ENCODE measurements around the gene MSH4. TPM values are rescaled to one million over a fixed set of nuclear protein-coding genes. Genes with fewer than 3 reads are reported as not detected.

MSH4 gene
- polyA plus RNA-seq, 1 donor (not counting 4 experiments of a cell fraction or from before 2014, with no cell fraction given), result 0.13 TPM

DNA sequence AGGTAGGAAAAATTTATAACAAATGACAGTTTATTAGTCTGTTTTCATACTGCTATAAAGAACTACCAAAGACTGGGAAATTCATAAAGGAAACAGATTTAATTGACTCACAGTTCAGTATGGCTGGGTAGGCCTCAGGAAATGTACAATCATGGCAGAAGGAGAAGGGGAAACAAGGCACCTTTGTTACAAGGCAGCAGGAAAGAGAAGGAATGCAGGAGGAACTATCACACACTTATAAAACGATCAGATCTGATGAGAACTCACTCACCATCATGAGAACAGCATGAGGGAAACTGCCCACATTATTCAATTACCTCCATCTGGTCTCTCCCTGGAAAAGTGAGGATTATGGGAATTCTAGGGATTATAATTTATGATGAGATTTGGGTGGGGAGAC, 74.3 kb downstream of the MSH4 start:
- no peak for DNase-seq (ENCODE audit: low read depth, low spot score)
- dilution Hi-C loops (cut with MboI; ENCODE audit: extremely low pct_ligation_motif_present, low sequenced_read_pairs), result no loop called here
- FAIRE-seq, result no peak

DNA sequence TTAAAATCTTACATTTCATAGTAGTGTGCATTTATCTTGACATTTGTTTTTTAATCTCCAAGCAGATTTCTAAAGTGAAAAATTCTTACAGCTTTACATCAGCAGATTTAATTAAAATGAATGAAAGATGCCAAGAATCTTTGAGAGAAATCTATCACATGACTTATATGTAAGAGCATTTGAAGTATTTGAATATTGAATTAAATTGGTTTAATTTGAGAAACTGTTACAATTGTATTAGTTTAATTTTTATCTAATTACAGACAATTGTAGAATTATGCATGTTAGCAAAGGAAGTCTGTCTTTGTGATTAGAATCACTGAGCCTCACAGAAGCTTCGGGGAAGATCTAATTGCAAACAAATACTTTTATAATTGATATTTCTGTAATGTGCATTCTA, 83.3 kb downstream of the MSH4 start:
- DNase-seq (ENCODE audit: low read depth, low spot score), result no peak
- H3K4me1 ChIP-seq (ENCODE audit: control insufficient read depth, extremely low read depth, insufficient read depth, low read length), result no peaks in the 10 kb centered on the region
- H3K79me2 ChIP-seq (ENCODE audit: control insufficient read depth, insufficient read depth, low read length), result no peaks in the 10 kb centered on the region
- FAIRE-seq, result no peak
- H3K9me1 ChIP-seq (ENCODE audit: control insufficient read depth, extremely low read depth, insufficient read depth, low read length), result no peaks in the 10 kb centered on the region
- no peaks in the 10 kb centered on the region for H3K9me3 ChIP-seq (ENCODE audit: control insufficient read depth, low read depth, low read length)
- TF ChIP-seq EZH2 (IDR thresholded peaks at IDR 0.05; ENCODE audit: low read length), result no peak
- TF ChIP-seq, protein P1, sequence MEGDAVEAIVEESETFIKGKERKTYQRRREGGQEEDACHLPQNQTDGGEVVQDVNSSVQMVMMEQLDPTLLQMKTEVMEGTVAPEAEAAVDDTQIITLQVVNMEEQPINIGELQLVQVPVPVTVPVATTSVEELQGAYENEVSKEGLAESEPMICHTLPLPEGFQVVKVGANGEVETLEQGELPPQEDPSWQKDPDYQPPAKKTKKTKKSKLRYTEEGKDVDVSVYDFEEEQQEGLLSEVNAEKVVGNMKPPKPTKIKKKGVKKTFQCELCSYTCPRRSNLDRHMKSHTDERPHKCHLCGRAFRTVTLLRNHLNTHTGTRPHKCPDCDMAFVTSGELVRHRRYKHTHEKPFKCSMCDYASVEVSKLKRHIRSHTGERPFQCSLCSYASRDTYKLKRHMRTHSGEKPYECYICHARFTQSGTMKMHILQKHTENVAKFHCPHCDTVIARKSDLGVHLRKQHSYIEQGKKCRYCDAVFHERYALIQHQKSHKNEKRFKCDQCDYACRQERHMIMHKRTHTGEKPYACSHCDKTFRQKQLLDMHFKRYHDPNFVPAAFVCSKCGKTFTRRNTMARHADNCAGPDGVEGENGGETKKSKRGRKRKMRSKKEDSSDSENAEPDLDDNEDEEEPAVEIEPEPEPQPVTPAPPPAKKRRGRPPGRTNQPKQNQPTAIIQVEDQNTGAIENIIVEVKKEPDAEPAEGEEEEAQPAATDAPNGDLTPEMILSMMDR (optimal IDR thresholded peaks at IDR 0.05 in 1 of 3, IDR thresholded peaks at IDR 0.05 in 1 of 3, conservative IDR thresholded peaks at IDR 0.05 in 1 of 3; ENCODE audit: extremely low read depth in 1 of 3, insufficient read depth in 2 of 3, low read length in 3 of 3), result no peak
- no peak overlapping the region for H3K4me3 ChIP-seq (ENCODE audit: control insufficient read depth in 2 of 3, extremely low read depth in 1 of 3, insufficient read depth in 2 of 3, low read depth in 1 of 3, low read length in 3 of 3)
- H3K27ac ChIP-seq (ENCODE audit: control insufficient read depth, insufficient read depth, low read length), result no peak overlapping the region
- H4K20me1 ChIP-seq (ENCODE audit: control insufficient read depth, extremely low read depth, insufficient read depth, low read length), result no peaks in the 10 kb centered on the region
- no peaks in the 10 kb centered on the region for H3K36me3 ChIP-seq (ENCODE audit: control insufficient read depth in 2 of 2, extremely low read depth in 1 of 2, insufficient read depth in 2 of 2, low read length in 2 of 2)
- no peak overlapping the region for H3K4me2 ChIP-seq (ENCODE audit: control insufficient read depth, extremely low read depth, insufficient read depth, low read depth, low read length)
- no peak overlapping the region for H3K9ac ChIP-seq (ENCODE audit: control insufficient read depth, extremely low read depth, insufficient read depth, low read length)
- dilution Hi-C loops (cut with MboI; ENCODE audit: extremely low pct_ligation_motif_present, low sequenced_read_pairs), result no loop called here
- no peak overlapping the region for H2AFZ ChIP-seq (ENCODE audit: control insufficient read depth, low read length)
- no peaks in the 10 kb centered on the region for H3K27me3 ChIP-seq (ENCODE audit: control insufficient read depth, extremely low read depth, insufficient read depth, low read length)

More for the DNA sequence above, 74.3 kb downstream of the MSH4 start:
- no peak overlapping the region for H3K27ac ChIP-seq (ENCODE audit: control insufficient read depth, insufficient read depth, low read length)
- H2AFZ ChIP-seq (ENCODE audit: control insufficient read depth, low read length), result no peak overlapping the region
- no peaks in the 10 kb centered on the region for H3K36me3 ChIP-seq (ENCODE audit: control insufficient read depth in 2 of 2, extremely low read depth in 1 of 2, insufficient read depth in 2 of 2, low read length in 2 of 2)
- no peaks in the 10 kb centered on the region for H3K4me1 ChIP-seq (ENCODE audit: control insufficient read depth, extremely low read depth, insufficient read depth, low read length)
- H3K27me3 ChIP-seq (ENCODE audit: control insufficient read depth, extremely low read depth, insufficient read depth, low read length), result no peaks in the 10 kb centered on the region
- no peaks in the 10 kb centered on the region for H4K20me1 ChIP-seq (ENCODE audit: control insufficient read depth, extremely low read depth, insufficient read depth, low read length)
- H3K9me1 ChIP-seq (ENCODE audit: control insufficient read depth, extremely low read depth, insufficient read depth, low read length), result no peaks in the 10 kb centered on the region
- H3K9me3 ChIP-seq (ENCODE audit: control insufficient read depth, low read depth, low read length), result no peaks in the 10 kb centered on the region
- TF ChIP-seq EZH2 (IDR thresholded peaks at IDR 0.05; ENCODE audit: low read length), result no peak
- TF ChIP-seq, protein P1 (optimal IDR thresholded peaks at IDR 0.05 in 1 of 3, IDR thresholded peaks at IDR 0.05 in 1 of 3, conservative IDR thresholded peaks at IDR 0.05 in 1 of 3; ENCODE audit: extremely low read depth in 1 of 3, insufficient read depth in 2 of 3, low read length in 3 of 3), result no peak
- no peaks in the 10 kb centered on the region for H3K79me2 ChIP-seq (ENCODE audit: control insufficient read depth, insufficient read depth, low read length)
- H3K4me2 ChIP-seq (ENCODE audit: control insufficient read depth, extremely low read depth, insufficient read depth, low read depth, low read length), result no peak overlapping the region
- H3K4me3 ChIP-seq (ENCODE audit: control insufficient read depth in 2 of 3, extremely low read depth in 1 of 3, insufficient read depth in 2 of 3, low read depth in 1 of 3, low read length in 3 of 3), result no peak overlapping the region
- no peak overlapping the region for H3K9ac ChIP-seq (ENCODE audit: control insufficient read depth, extremely low read depth, insufficient read depth, low read length)
